Bronchial epithelial cell (primary cell): ENCODE measurements around the gene BBX. TPM values are rescaled to one million over a fixed set of nuclear protein-coding genes. Genes with fewer than 3 reads are reported as not detected.

Experiments used
- DNase-seq: peaks from one replicate; pipeline ENCODE4 v3.0.0-alpha.2; 2010; ENCODE audit warnings: low read depth
- FAIRE-seq: peaks from 2 replicates; lab custom pipeline; 2011; peaks lifted over from hg19 to GRCh38; lab: Jason Lieb, UNC
- H3K27me3 ChIP-seq: 2 replicates; pipeline ENCODE4 v1.5.1; 2011; ENCODE audit warnings: low read length; ENCODE audit not compliant: control insufficient read depth, insufficient read depth
- H3K36me3 ChIP-seq: 2 replicates; pipeline ENCODE4 v1.5.1; 2011; ENCODE audit warnings: low read length; ENCODE audit not compliant: control insufficient read depth, insufficient read depth
- H3K4me3 ChIP-seq: 2 replicates; pipeline ENCODE4 v1.5.1; 2011; ENCODE audit warnings: mild to moderate bottlenecking, low read depth, low read length, control low read depth
- CTCF ChIP-seq: IDR thresholded peaks from 2 replicates; pipeline ENCODE4 v1.5.1; 2011; ENCODE audit warnings: mild to moderate bottlenecking, moderate library complexity, low read length, control low read depth, inconsistent platforms; ENCODE audit not compliant: insufficient read depth, severe bottlenecking
- total RNA-seq: library from RNA; depleted of rRNA; stranded (reverse); fragments of >200 nt; gene quantifications from 2 replicates; pipeline ENCODE4 v1.2.1, GENCODE V29; 2014

BBX gene
- total RNA-seq, 1 donor from 2014 or later = 49.5 TPM

GRCh38 chr3:107853821-107854220, 331.1 kb downstream of the BBX start:
- H3K36me3 ChIP-seq = no peaks in the 10 kb centered on the region
- FAIRE-seq (no peak), DNase-seq (no peak)
- TF ChIP-seq CTCF = no peak
- no peaks in the 10 kb centered on the region for H3K27me3 ChIP-seq
- H3K4me3 ChIP-seq = no peak overlapping the region

- no peak for FAIRE-seq
- no peak overlapping the region for H3K4me3 ChIP-seq
- TF ChIP-seq CTCF = no peak
- H3K27me3 ChIP-seq = no peaks in the 10 kb centered on the region
- H3K36me3 ChIP-seq = no peaks in the 10 kb centered on the region
- no peak for DNase-seq
Measured at GRCh38 chr3:107854733-107855132, 332.0 kb downstream of the BBX start.

- no peaks in the 10 kb centered on the region for H3K36me3 ChIP-seq
- no peaks in the 10 kb centered on the region for H3K27me3 ChIP-seq
- DNase-seq (peak; percentile 66), FAIRE-seq (peak; percentile 80)
- TF ChIP-seq CTCF = peak; percentile 59
- H3K4me3 ChIP-seq = no peak overlapping the region
Measured at GRCh38 chr3:107855710-107856109, 332.9 kb downstream of the BBX start.

- Histone ChIP-seq H3K4me3 (no peak overlapping the region), H3K27me3 (peaks cover 3% of the 10 kb centered on the region), H3K36me3 (no peaks in the 10 kb centered on the region)
- no peak for FAIRE-seq
- DNase-seq = no peak
- TF ChIP-seq CTCF = no peak
Measured at GRCh38 chr3:107857854-107858253, 335.1 kb downstream of the BBX start.

- peaks cover 3% of the 10 kb centered on the region for H3K27me3 ChIP-seq
- no peak overlapping the region for H3K4me3 ChIP-seq
- no peaks in the 10 kb centered on the region for H3K36me3 ChIP-seq
- DNase-seq = no peak
- no peak for TF ChIP-seq CTCF
- no peak for FAIRE-seq
Measured at GRCh38 chr3:107858876-107859275, 336.1 kb downstream of the BBX start.

Other genes with a start within 250 kb of the BBX start
- gene CCDC54, start 145.5 kb upstream of the BBX start, total RNA-seq = not detected in 2 replicates